ENCODE results near the gene CNTN5. TPM values are rescaled to one million over a fixed set of nuclear protein-coding genes. Genes with fewer than 3 reads are reported as not detected.

The CNTN5 gene
- total RNA-seq, 2 donors from 2014 or later, result 0.78 TPM; not detected in 1

DNA sequence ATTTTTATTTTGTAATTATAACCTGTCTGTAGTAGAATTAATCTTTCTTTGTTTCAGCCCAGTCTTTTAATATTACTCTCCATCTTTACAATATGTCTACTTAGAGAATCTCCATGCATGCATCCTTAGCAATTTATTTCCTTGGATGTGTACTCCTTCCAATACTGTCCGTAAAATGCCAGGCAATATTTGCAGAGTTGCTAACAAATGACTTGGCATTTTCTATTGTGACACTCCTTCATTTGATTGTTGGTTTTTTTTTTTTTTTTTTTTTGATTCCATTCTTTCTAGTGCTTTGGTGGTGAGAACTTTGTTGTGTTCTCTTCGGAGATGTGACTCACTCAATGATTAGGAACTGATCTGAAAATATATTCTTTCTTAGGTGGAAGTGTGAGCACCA lies 220.3 kb downstream of the CNTN5 start:
- ATAC-seq, result no peak
- DNase-seq, result no peak
- H3K27me3 ChIP-seq, result no peaks in the 10 kb centered on the region
- intact Hi-C loops (cut with DNase I), result no loop called here
- H3K27ac ChIP-seq, result no peak overlapping the region
- H3K4me1 ChIP-seq, result no peaks in the 10 kb centered on the region
- 35 to 40% methylated on average over 2 of the region's 2 CpGs for WGBS, 2 donors
- no peak overlapping the region for H3K4me3 ChIP-seq
- no peak for TF ChIP-seq POLR2A (IDR thresholded peaks at IDR 0.05)
- TF ChIP-seq, protein P1, sequence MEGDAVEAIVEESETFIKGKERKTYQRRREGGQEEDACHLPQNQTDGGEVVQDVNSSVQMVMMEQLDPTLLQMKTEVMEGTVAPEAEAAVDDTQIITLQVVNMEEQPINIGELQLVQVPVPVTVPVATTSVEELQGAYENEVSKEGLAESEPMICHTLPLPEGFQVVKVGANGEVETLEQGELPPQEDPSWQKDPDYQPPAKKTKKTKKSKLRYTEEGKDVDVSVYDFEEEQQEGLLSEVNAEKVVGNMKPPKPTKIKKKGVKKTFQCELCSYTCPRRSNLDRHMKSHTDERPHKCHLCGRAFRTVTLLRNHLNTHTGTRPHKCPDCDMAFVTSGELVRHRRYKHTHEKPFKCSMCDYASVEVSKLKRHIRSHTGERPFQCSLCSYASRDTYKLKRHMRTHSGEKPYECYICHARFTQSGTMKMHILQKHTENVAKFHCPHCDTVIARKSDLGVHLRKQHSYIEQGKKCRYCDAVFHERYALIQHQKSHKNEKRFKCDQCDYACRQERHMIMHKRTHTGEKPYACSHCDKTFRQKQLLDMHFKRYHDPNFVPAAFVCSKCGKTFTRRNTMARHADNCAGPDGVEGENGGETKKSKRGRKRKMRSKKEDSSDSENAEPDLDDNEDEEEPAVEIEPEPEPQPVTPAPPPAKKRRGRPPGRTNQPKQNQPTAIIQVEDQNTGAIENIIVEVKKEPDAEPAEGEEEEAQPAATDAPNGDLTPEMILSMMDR (IDR thresholded peaks at IDR 0.05), result no peak
- no peaks in the 10 kb centered on the region for H3K36me3 ChIP-seq (replicated peaks in 1 of 2; ENCODE audit: insufficient read depth in 1 of 2, low read depth in 2 of 2)
- H3K9me3 ChIP-seq, result no peaks in the 10 kb centered on the region

DNA sequence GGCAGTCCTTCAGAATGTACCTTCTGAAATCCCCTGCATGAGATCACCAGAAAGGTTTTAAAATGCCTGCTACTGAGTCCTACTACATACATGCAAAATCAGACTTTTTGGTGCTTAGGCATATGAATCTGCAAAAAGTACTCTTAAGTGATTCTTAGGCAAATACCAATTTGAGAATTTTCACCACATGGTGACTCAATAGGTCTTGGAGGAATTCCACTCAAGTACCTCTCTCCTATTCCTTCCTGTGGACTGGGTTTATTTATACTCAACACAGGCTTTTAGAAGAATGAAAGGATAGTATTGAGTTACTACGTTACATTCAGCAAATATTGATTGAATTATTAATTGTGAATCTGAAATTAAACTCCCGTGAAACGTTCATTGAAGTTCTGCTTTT lies 223.9 kb downstream of the CNTN5 start:
- no peak for ATAC-seq
- TF ChIP-seq, protein P1 (IDR thresholded peaks at IDR 0.05), result no peak
- TF ChIP-seq POLR2A (IDR thresholded peaks at IDR 0.05), result no peak

GRCh38 chr11:99246199-99246598 lies 225.4 kb downstream of the CNTN5 start:
- Histone ChIP-seq H3K27ac (no peak overlapping the region), H3K9me3 (no peaks in the 10 kb centered on the region), H3K4me3 (no peak overlapping the region), H3K27me3 (no peaks in the 10 kb centered on the region), H3K4me1 (no peaks in the 10 kb centered on the region), H3K36me3 (replicated peaks in 1 of 2; ENCODE audit: insufficient read depth in 1 of 2, low read depth in 2 of 2) (no peaks in the 10 kb centered on the region)
- 41 to 52% methylated on average over 5 of the region's 5 CpGs for WGBS, 2 donors
- no peak for TF ChIP-seq POLR2A (IDR thresholded peaks at IDR 0.05)
- TF ChIP-seq, protein P1 (IDR thresholded peaks at IDR 0.05), result no peak
- ATAC-seq, result no peak
- DNase-seq, result no peak
- intact Hi-C loops (cut with DNase I), result no loop called here

More for the DNA sequence above, 223.9 kb downstream of the CNTN5 start:
- intact Hi-C loops (cut with DNase I), result no loop called here
- Histone ChIP-seq H3K4me3 (no peak overlapping the region), H3K27ac (no peak overlapping the region), H3K36me3 (replicated peaks in 1 of 2; ENCODE audit: insufficient read depth in 1 of 2, low read depth in 2 of 2) (no peaks in the 10 kb centered on the region), H3K4me1 (no peaks in the 10 kb centered on the region), H3K27me3 (no peaks in the 10 kb centered on the region), H3K9me3 (no peaks in the 10 kb centered on the region)
- no peak for DNase-seq
- WGBS, 2 donors, result 58 to 59% methylated on average over 3 of the region's 3 CpGs

DNA sequence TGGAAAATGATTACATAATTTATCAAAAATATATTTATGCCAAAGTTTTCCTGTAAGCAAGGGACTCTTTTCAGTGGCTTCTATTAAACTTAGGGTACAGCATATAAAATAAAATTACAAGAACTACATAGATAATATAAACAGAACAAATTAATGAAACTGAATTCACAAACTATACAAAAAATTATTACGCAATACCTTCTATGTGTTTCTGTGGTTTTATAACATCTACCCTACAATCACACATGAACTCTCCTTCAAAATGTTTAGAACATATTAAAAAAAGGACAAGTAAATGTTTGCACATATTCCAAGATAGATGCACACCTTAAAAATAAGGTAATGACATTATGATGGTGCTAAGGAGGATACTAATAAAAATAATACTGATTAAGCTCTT lies 235.9 kb downstream of the CNTN5 start:
- H3K36me3 ChIP-seq (replicated peaks in 1 of 2; ENCODE audit: insufficient read depth in 1 of 2, low read depth in 2 of 2), result no peaks in the 10 kb centered on the region
- 85 to 88% methylated on average over 1 of the region's 1 CpG for WGBS, 2 donors
- intact Hi-C loops (cut with DNase I), result no loop called here
- no peak for ATAC-seq
- no peaks in the 10 kb centered on the region for H3K4me1 ChIP-seq
- no peak overlapping the region for H3K4me3 ChIP-seq
- H3K9me3 ChIP-seq, result no peaks in the 10 kb centered on the region
- DNase-seq, result no peak
- H3K27me3 ChIP-seq, result no peaks in the 10 kb centered on the region
- H3K27ac ChIP-seq, result no peak overlapping the region
- TF ChIP-seq, protein P1 (IDR thresholded peaks at IDR 0.05), result no peak
- no peak for TF ChIP-seq POLR2A (IDR thresholded peaks at IDR 0.05)

DNA sequence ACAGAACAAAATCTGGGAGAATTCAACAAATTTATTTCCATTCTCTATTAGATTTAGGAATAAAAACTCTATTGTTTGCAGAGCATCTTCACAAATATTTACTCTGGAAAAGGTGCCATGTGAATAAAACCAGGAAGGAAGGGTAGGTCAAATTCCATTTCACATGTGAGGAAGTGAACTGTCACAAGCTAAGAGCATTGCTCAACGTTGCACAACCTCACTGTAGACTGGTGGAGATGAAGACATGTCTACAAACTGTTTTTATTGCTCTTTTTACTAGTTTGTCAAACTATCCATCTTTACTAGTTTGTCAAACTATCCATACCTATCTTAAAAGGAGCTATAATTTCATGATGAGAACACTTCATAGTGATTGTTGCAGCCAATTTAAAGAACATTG lies 236.4 kb downstream of the CNTN5 start:
- Histone ChIP-seq H3K27ac (no peak overlapping the region), H3K36me3 (replicated peaks in 1 of 2; ENCODE audit: insufficient read depth in 1 of 2, low read depth in 2 of 2) (no peaks in the 10 kb centered on the region), H3K4me3 (no peak overlapping the region), H3K9me3 (no peaks in the 10 kb centered on the region), H3K4me1 (no peaks in the 10 kb centered on the region), H3K27me3 (no peaks in the 10 kb centered on the region)
- DNase-seq (no peak), ATAC-seq (no peak)
- no peak for TF ChIP-seq POLR2A (IDR thresholded peaks at IDR 0.05)
- TF ChIP-seq, protein P1 (IDR thresholded peaks at IDR 0.05), result no peak
- intact Hi-C loops (cut with DNase I), result no loop called here
- WGBS, 2 donors, result 3 to 12% methylated on average over 1 of the region's 1 CpG
